GM19351 (cell line): ENCODE data around the gene JUP.
"Not testable (repeated sequence)": the region's sequence is repeated elsewhere in the genome, so short reads cannot be mapped to it uniquely, and the experiment has no call there.

Experiments used
- ATAC-seq: cut with Tn5 transposase; IDR thresholded peaks from one replicate; pipeline ENCODE4 v1.9.1; 2021; ENCODE audit warnings: mild to moderate bottlenecking, moderate library complexity; ENCODE audit not compliant: unreplicated experiment

Gene JUP

GRCh38 chr17:41786227-41787020, at the start of gene JUP:
JUP (minus strand) TSS chr17:41786711; CDS start chr17:41771854, 14,857 bp downstream.
- peak; percentile 91 for ATAC-seq

DNA sequence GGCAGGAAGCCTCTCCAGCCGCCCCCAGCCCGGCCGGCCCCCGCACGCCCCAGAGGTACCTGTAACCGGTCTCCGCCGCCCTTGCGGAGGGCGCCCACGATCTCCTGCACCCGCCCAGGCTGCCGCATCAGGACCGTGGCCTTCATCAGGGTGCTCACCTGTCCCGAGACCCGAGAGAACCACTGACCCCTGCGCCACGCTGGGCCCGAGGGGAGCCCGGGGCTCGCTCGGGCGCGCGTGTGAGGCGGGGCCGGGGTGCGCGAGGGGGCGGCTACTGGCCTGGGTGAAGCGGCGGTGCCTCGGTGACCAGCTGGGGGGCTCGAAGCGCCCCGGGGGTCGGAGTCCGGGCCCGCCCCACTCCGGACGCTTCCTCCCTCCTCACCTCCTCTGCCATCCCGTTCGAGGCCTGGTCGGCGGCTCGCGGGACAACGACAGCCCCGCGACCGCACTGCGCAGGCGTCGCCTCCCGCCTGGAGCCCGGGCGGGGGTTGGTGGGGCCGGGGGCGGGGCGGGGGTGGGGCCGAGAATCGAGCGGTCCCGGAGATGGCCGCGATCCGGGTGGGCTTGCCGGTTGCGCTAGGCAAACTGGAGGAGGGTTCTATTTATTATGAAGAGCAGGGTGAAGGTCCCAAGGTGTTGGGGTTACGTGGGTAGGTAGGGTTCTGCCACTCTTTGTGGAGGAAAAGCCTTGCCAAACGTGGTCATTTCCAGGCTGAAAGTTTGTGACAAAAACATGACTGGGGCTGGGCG, 49.5 kb upstream of the JUP start, which contains the start of gene NT5C3B:
Gene NT5C3B (minus strand): TSS at position 433 of the 750 bp plus-strand sequence. CDS start 39 bp downstream, at position 394.
- peak; percentile 56 for ATAC-seq

GRCh38 chr17:41835214-41835799, 48.8 kb upstream of the JUP start:
- peak; percentile 35 for ATAC-seq

- not testable (repeated sequence) for ATAC-seq
Observed at GRCh38 chr17:41829961-41830360, 43.5 kb upstream of the JUP start.

GRCh38 chr17:41825175-41825845, 38.8 kb upstream of the JUP start:
- ATAC-seq, result no peak

GRCh38 chr17:41824086-41824485, 37.6 kb upstream of the JUP start:
- ATAC-seq, result no peak

DNA sequence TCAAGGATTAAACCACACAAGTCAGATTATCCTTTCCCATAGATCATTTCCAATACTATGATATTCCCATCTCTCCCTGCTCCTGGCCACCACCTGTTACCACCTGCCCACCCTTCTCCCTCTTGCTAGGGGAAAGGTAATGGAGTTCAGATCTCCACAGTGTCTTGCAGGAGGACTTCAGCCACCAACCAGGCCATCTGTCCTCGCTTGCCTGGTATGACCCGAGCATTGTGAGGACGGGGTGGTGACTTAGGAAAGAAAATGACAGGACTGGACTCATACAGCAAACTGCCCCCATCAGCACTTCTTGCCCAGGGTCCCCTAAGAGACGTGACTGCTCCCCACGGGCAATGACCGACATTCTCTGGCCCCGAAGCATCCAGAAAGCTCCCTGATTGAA, 37.1 kb upstream of the JUP start:
- no peak for ATAC-seq

DNA sequence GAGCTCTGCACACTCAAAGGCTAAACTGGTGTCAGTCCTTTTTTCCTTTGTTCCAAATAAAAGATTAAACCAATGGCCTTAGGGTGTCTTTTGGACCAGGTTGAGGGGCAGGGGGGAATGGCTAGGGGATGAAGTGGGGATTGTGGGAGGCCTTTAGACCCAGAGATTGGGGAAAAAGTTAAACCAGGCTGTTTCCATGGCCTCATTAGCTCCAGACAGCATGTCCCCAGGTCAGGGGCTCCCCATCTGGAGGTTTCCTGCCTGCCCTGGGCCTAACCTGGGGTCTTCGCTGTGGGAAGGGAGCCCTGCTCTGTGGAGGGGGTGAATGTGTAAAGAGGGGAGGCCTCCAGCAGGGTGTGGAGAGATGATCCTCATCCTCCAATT, 36.6 kb upstream of the JUP start:
- no peak for ATAC-seq

GRCh38 chr17:41822216-41823140, 36.0 kb upstream of the JUP start:
- no peak for ATAC-seq

GRCh38 chr17:41821776-41822175, 35.3 kb upstream of the JUP start:
- ATAC-seq, result no peak

- no peak for ATAC-seq
Observed at GRCh38 chr17:41818024-41818423, 31.5 kb upstream of the JUP start.

DNA sequence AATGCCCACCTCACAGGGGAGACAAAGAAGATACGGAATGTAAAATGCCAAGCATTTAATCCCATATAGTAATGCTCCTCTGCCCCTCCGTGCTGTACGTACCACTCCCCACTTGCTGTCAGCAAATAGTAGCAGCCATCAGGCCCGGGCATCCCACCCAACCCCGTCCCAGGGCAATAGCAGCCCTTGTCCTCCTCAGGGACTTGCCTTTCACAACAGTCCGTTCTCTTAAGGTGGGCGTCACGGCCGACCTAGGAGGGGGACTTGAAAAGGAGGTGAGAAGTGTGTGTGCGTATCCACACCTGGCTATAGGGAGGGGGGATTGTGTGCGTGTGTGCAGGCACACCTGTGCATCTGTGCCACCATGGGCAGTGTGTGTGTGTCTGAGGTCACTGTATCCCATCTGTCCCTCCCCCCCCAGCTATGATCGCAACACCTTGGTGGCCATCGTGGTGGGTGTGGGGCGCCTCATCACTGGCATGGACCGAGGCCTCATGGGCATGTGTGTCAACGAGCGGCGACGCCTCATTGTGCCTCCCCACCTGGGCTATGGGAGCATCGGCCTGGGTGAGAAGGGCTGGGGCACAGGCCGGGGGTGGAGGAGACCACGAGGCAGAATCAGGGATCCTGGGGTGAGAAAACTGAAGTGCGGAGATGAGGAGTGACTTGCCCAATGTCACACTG, 30.3 kb upstream of the JUP start:
- ATAC-seq, result no peak

DNA sequence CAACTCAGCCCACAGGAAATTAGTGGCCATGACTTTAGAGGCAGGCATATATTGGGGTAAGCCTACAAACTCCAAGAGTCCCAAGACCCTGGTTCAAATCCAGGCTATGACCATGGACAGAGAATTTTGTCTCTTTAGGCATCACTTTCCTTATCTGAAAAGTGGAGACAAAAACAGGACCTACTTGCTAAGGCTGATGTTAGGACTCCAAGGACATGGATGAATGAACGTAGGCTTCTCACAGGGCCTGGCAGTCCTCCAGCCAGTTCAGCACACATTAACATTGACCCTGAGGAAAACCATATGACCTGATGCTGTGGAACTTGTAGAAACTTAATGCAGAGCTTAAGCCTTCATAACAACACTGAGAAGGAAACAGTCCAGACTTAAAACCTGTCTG, 27.7 kb upstream of the JUP start:
- no peak for ATAC-seq

- ATAC-seq, result no peak
Observed at GRCh38 chr17:41813699-41814124, 27.2 kb upstream of the JUP start.

GRCh38 chr17:41813152-41813680, 26.7 kb upstream of the JUP start:
- ATAC-seq, result no peak

- ATAC-seq, result no peak
Observed at GRCh38 chr17:41812381-41813151, 26.1 kb upstream of the JUP start, which contains the start of gene FKBP10. FKBP10 (plus strand) TSS chr17:41813004; CDS start chr17:41813035, 31 bp downstream.

- ATAC-seq, result peak; percentile 73
Observed at GRCh38 chr17:41811549-41812380, 25.3 kb upstream of the JUP start, which contains the start of gene P3H4. P3H4 (minus strand) TSS chr17:41811949; CDS start chr17:41811915, 34 bp downstream.
